ENCODE data around the gene LBR. TPM values are rescaled to one million over a fixed set of nuclear protein-coding genes. Genes with fewer than 3 reads are reported as not detected.

The LBR gene
- total RNA-seq, 4 donors from 2014 or later, result 16.5 to 19.8 (median 18.5) TPM

GRCh38 chr1:225422031-225422605 lies 5.7 kb downstream of the LBR start:
- Histone ChIP-seq H3K36me3 (peaks cover 0 to 13% of the 10 kb centered on the region in 2 donors), H3K27me3 (no peaks in the 10 kb centered on the region), H3K9me3 (no peaks in the 10 kb centered on the region), H3K4me1 (peaks cover 19 to 28% of the 10 kb centered on the region in 2 donors), H3K4me3 (no peak overlapping the region), H3K27ac (peak overlapping the region in 1 of 4 donors; percentile 5)
- intact Hi-C loops (cut with DNase I; ENCODE audit: low total_unique reads) (no loop called here), in situ Hi-C loops (cut with MboI; ENCODE audit: low sequenced_read_pairs in 4 of 4) (no loop called here)
- TF ChIP-seq CTCF (IDR thresholded peaks at IDR 0.05 in 4 of 5, conservative IDR thresholded peaks at IDR 0.05 in 1 of 5) (no peak), POLR2A (IDR thresholded peaks at IDR 0.05) (no peak)
- ATAC-seq, result no peak
- DNase-seq, result no peak

- H3K9me3 ChIP-seq, result no peaks in the 10 kb centered on the region
- no peak for DNase-seq
- H3K27me3 ChIP-seq, result no peaks in the 10 kb centered on the region
- intact Hi-C loops (cut with DNase I; ENCODE audit: low total_unique reads) (no loop called here), in situ Hi-C loops (cut with MboI; ENCODE audit: low sequenced_read_pairs in 4 of 4) (no loop called here)
- no peak for ATAC-seq
- TF ChIP-seq POLR2A (IDR thresholded peaks at IDR 0.05) (no peak), CTCF (IDR thresholded peaks at IDR 0.05 in 4 of 5, conservative IDR thresholded peaks at IDR 0.05 in 1 of 5) (no peak)
- H3K27ac ChIP-seq, result no peak overlapping the region
- peaks cover 0 to 33% of the 10 kb centered on the region in 2 donors for H3K36me3 ChIP-seq
- no peak overlapping the region for H3K4me3 ChIP-seq
- H3K4me1 ChIP-seq, result no peaks in the 10 kb centered on the region
Measured at GRCh38 chr1:225418598-225418997, 9.2 kb downstream of the LBR start.

GRCh38 chr1:225418059-225418458 lies 9.8 kb downstream of the LBR start:
- no peak overlapping the region for H3K27ac ChIP-seq
- intact Hi-C loops (cut with DNase I; ENCODE audit: low total_unique reads), result no loop called here
- H3K36me3 ChIP-seq, result peaks cover 0 to 34% of the 10 kb centered on the region in 2 donors
- no peak for TF ChIP-seq CTCF (IDR thresholded peaks at IDR 0.05 in 4 of 5, conservative IDR thresholded peaks at IDR 0.05 in 1 of 5)
- no peaks in the 10 kb centered on the region for H3K4me1 ChIP-seq
- H3K27me3 ChIP-seq, result no peaks in the 10 kb centered on the region
- H3K9me3 ChIP-seq, result no peaks in the 10 kb centered on the region
- in situ Hi-C loops (cut with MboI; ENCODE audit: low sequenced_read_pairs in 4 of 4), result no loop called here
- DNase-seq (no peak), ATAC-seq (no peak)
- no peak overlapping the region for H3K4me3 ChIP-seq

GRCh38 chr1:225415967-225416745 lies 11.7 kb downstream of the LBR start:
- intact Hi-C loops (cut with DNase I; ENCODE audit: low total_unique reads), result no loop called here
- in situ Hi-C loops (cut with MboI; ENCODE audit: low sequenced_read_pairs in 4 of 4), result no loop called here
- peaks cover 0 to 53% of the 10 kb centered on the region in 2 donors for H3K36me3 ChIP-seq

More at GRCh38 chr1:225415967-225416745, 11.7 kb downstream of the LBR start:
- no peak overlapping the region for H3K4me3 ChIP-seq
- no peaks in the 10 kb centered on the region for H3K27me3 ChIP-seq
- H3K27ac ChIP-seq, result no peak overlapping the region
- ATAC-seq, result no peak
- no peaks in the 10 kb centered on the region for H3K9me3 ChIP-seq
- no peak for TF ChIP-seq CTCF (IDR thresholded peaks at IDR 0.05 in 4 of 5, conservative IDR thresholded peaks at IDR 0.05 in 1 of 5)
- TF ChIP-seq POLR2A (IDR thresholded peaks at IDR 0.05), result no peak
- H3K4me1 ChIP-seq, result no peaks in the 10 kb centered on the region
- no peak for DNase-seq

Measured in gastrocnemius medialis (tissue), 4 donors.